ENCODE results near the gene MARCHF10. TPM values are rescaled to one million over a fixed set of nuclear protein-coding genes. Genes with fewer than 3 reads are reported as not detected.

The MARCHF10 gene
- total RNA-seq, 1 experiment from 2014 or later: not detected

- intact Hi-C loops (cut with micrococcal nuclease): no loop called here
- ChIA-PET CTCF (no interaction called here), POLR2A (no interaction called here)
- Mint-ChIP-seq H3K27ac (ENCODE audit: low read depth, unreplicated experiment) (no peak overlapping the region), H3K27me3 (ENCODE audit: insufficient read depth, unreplicated experiment) (no peaks in the 10 kb centered on the region), H3K9me3 (ENCODE audit: unreplicated experiment) (peaks cover 13% of the 10 kb centered on the region), H3K36me3 (ENCODE audit: insufficient read depth, unreplicated experiment) (no peaks in the 10 kb centered on the region), H3K4me1 (ENCODE audit: insufficient read depth, unreplicated experiment) (peaks cover 9% of the 10 kb centered on the region), H3K4me3 (ENCODE audit: unreplicated experiment) (no peak overlapping the region)
- no peak for TF ChIP-seq CTCF (IDR thresholded peaks at IDR 0.05; ENCODE audit: unreplicated experiment)
- DNase-seq (ENCODE audit: unreplicated experiment): no peak
- BruUV-seq (replicated peaks): no TSS peak
Observed at GRCh38 chr17:62662855-62663254, 145.3 kb downstream of the MARCHF10 start.

- Mint-ChIP-seq H3K4me1 (ENCODE audit: insufficient read depth, unreplicated experiment) (peaks cover 9% of the 10 kb centered on the region), H3K36me3 (ENCODE audit: insufficient read depth, unreplicated experiment) (no peaks in the 10 kb centered on the region), H3K9me3 (ENCODE audit: unreplicated experiment) (peaks cover 13% of the 10 kb centered on the region), H3K27ac (ENCODE audit: low read depth, unreplicated experiment) (no peak overlapping the region), H3K4me3 (ENCODE audit: unreplicated experiment) (no peak overlapping the region), H3K27me3 (ENCODE audit: insufficient read depth, unreplicated experiment) (no peaks in the 10 kb centered on the region)
- ChIA-PET CTCF (interaction anchor here (0.6 kb wide), 1 partner anchor 41 kb away, joined by 5 read pairs; no protein-coding TSS in a partner anchor), POLR2A (no interaction called here)
- DNase-seq (ENCODE audit: unreplicated experiment): no peak
- intact Hi-C loops (cut with micrococcal nuclease): no loop called here
- no peak for TF ChIP-seq CTCF (IDR thresholded peaks at IDR 0.05; ENCODE audit: unreplicated experiment)
- BruUV-seq (replicated peaks): no TSS peak
Observed at GRCh38 chr17:62661337-62661736, 146.8 kb downstream of the MARCHF10 start.

DNA sequence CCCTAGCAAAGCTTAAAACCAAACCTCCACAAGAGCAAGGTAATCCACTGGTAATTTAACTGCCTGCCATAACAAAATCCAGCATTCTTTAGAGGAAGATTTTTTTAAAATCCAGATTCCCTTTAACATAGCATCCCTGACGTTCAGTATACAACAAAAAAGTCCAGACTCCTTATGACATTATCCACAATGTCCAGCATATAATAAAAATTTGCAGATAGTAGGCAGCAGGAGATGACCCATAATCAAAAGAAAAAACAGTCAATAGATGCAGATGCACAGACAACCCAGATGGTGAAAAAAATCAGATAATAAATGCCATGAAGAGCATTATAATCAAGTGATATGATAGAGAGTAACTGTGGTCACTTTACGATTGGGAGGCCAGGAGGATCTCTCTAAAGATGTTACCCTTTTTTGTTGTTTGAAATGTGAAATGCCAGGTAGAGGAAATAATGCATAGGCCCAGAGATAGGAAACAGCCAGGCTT is 147.4 kb downstream of the MARCHF10 start:
- POLR2A ChIA-PET: no interaction called here
- H3K9me3 Mint-ChIP-seq (ENCODE audit: unreplicated experiment): peaks cover 13% of the 10 kb centered on the region
- H3K4me1 Mint-ChIP-seq (ENCODE audit: insufficient read depth, unreplicated experiment): peaks cover 9% of the 10 kb centered on the region

GRCh38 chr17:62658136-62658920 is 149.8 kb downstream of the MARCHF10 start:
- DNase-seq (ENCODE audit: unreplicated experiment): no peak
- H3K36me3 Mint-ChIP-seq (ENCODE audit: insufficient read depth, unreplicated experiment): no peaks in the 10 kb centered on the region
- TF ChIP-seq CTCF (IDR thresholded peaks at IDR 0.05; ENCODE audit: unreplicated experiment): no peak
- CTCF ChIA-PET: interaction anchor here (0.6 kb wide), 1 partner anchor 844 kb away, joined by 4 read pairs; no protein-coding TSS in a partner anchor
- H3K9me3 Mint-ChIP-seq (ENCODE audit: unreplicated experiment): peaks cover 13% of the 10 kb centered on the region
- POLR2A ChIA-PET: no interaction called here
- peaks cover 8% of the 10 kb centered on the region for H3K4me1 Mint-ChIP-seq (ENCODE audit: insufficient read depth, unreplicated experiment)
- no peaks in the 10 kb centered on the region for H3K27me3 Mint-ChIP-seq (ENCODE audit: insufficient read depth, unreplicated experiment)
- H3K27ac Mint-ChIP-seq (ENCODE audit: low read depth, unreplicated experiment): no peak overlapping the region
- no peak overlapping the region for H3K4me3 Mint-ChIP-seq (ENCODE audit: unreplicated experiment)
- no TSS peak for BruUV-seq (replicated peaks)
- intact Hi-C loops (cut with micrococcal nuclease): no loop called here

More for the DNA sequence above, 147.4 kb downstream of the MARCHF10 start:
- BruUV-seq (replicated peaks): no TSS peak
- H3K27ac Mint-ChIP-seq (ENCODE audit: low read depth, unreplicated experiment): no peak overlapping the region
- TF ChIP-seq CTCF (IDR thresholded peaks at IDR 0.05; ENCODE audit: unreplicated experiment): no peak
- H3K36me3 Mint-ChIP-seq (ENCODE audit: insufficient read depth, unreplicated experiment): no peaks in the 10 kb centered on the region
- CTCF ChIA-PET: no interaction called here
- H3K27me3 Mint-ChIP-seq (ENCODE audit: insufficient read depth, unreplicated experiment): no peaks in the 10 kb centered on the region
- intact Hi-C loops (cut with micrococcal nuclease): no loop called here
- DNase-seq (ENCODE audit: unreplicated experiment): no peak
- H3K4me3 Mint-ChIP-seq (ENCODE audit: unreplicated experiment): no peak overlapping the region
